Upper lobe of left lung (tissue), 4 donors: ENCODE results near the gene PHACTR1.

Source experiments
- CTCF ChIP-seq, 6 experiments: fragments of 450-650 bp in 4 of 6; fragments of 200-600 bp in 2 of 6; sonication (generic) in 2 of 6; IDR thresholded peaks; one replicate each; pipeline ENCODE4 v1.5.1; 2016 to 2019; ENCODE audit warnings: antibody characterized with exemption in 6 of 6
- EP300 ChIP-seq, 4 donors: sonication (generic); formaldehyde crosslinking; IDR thresholded peaks; one replicate each; pipeline ENCODE4 v1.5.1; 2017; ENCODE audit warnings: antibody characterized with exemption in 4 of 4, control low read depth in 2 of 4
- POLR2A ChIP-seq, 4 donors: fragments of 450-650 bp; IDR thresholded peaks; one replicate each; pipeline ENCODE4 v1.5.1; 2016 to 2017; ENCODE audit warnings: antibody characterized with exemption in 4 of 4, mild to moderate bottlenecking in 2 of 4
- POLR2AphosphoS5 ChIP-seq, 2 donors: sonication (generic); formaldehyde crosslinking; IDR thresholded peaks; one replicate each; pipeline ENCODE4 v1.5.1; 2017; ENCODE audit warnings: antibody characterized with exemption in 2 of 2

- TF ChIP-seq POLR2AphosphoS5 (IDR thresholded peaks at IDR 0.05) (no peak), POLR2A (IDR thresholded peaks at IDR 0.05) (no peak), CTCF (IDR thresholded peaks at IDR 0.05) (no peak), EP300 (IDR thresholded peaks at IDR 0.05) (no peak)
These were observed 470.3 kb downstream of the PHACTR1 start for GRCh38 chr6:13186861-13187260.
